NCI-H82 treated with DMSO at 0.1 percent for 48 hours (cell line): ENCODE data around the gene PLAC1.

Source experiments
- DNase-seq: peaks from one replicate; lab custom pipeline; 2025; ENCODE audit not compliant: unreplicated experiment; lab: John Stamatoyannopoulos, UW

PLAC1 gene

GRCh38 chrX:134658002-134658759 is at the start of gene PLAC1:
PLAC1 (minus strand) TSS chrX:134658471; CDS start chrX:134566682, 91,789 bp downstream.
- no peak for DNase-seq

GRCh38 chrX:134706138-134706537 is 47.9 kb upstream of the PLAC1 start:
- DNase-seq: no peak

GRCh38 chrX:134695999-134696398 is 37.7 kb upstream of the PLAC1 start:
- no peak for DNase-seq

- no peak for DNase-seq
These were observed 36.4 kb upstream of the PLAC1 start for GRCh38 chrX:134694333-134695322.

GRCh38 chrX:134693644-134694043 is 35.4 kb upstream of the PLAC1 start:
- DNase-seq: no peak

- DNase-seq: no peak
These were observed 34.7 kb upstream of the PLAC1 start for GRCh38 chrX:134692990-134693389.

- no peak for DNase-seq
These were observed 34.0 kb upstream of the PLAC1 start for GRCh38 chrX:134692233-134692632.

- no peak for DNase-seq
These were observed 33.2 kb upstream of the PLAC1 start for GRCh38 chrX:134691453-134691852.

- DNase-seq: no peak
These were observed 30.6 kb upstream of the PLAC1 start for GRCh38 chrX:134688839-134689238.

- no peak for DNase-seq
These were observed 30.0 kb upstream of the PLAC1 start for GRCh38 chrX:134688031-134688823.

GRCh38 chrX:134685668-134686067 is 27.4 kb upstream of the PLAC1 start:
- no peak for DNase-seq

GRCh38 chrX:134684956-134685355 is 26.7 kb upstream of the PLAC1 start:
- no peak for DNase-seq

GRCh38 chrX:134683351-134684005 is 25.2 kb upstream of the PLAC1 start:
- DNase-seq: no peak

- DNase-seq: no peak
These were observed 23.8 kb upstream of the PLAC1 start for GRCh38 chrX:134682081-134682480.

GRCh38 chrX:134679644-134680043 is 21.4 kb upstream of the PLAC1 start:
- DNase-seq: no peak

GRCh38 chrX:134679221-134679620 is 20.9 kb upstream of the PLAC1 start:
- DNase-seq: no peak

- DNase-seq: no peak
These were observed 19.1 kb upstream of the PLAC1 start for GRCh38 chrX:134677332-134677731.

GRCh38 chrX:134676436-134676835 is 18.2 kb upstream of the PLAC1 start:
- DNase-seq: no peak

GRCh38 chrX:134673123-134673522 is 14.9 kb upstream of the PLAC1 start:
- DNase-seq: no peak

- DNase-seq: no peak
These were observed 13.8 kb upstream of the PLAC1 start for GRCh38 chrX:134672101-134672500.

- DNase-seq: no peak
These were observed 13.0 kb upstream of the PLAC1 start for GRCh38 chrX:134671294-134671693.
